GM21737 (cell line): ENCODE measurements around the gene VARS1.
"Not testable (repeated sequence)": the region's sequence is repeated elsewhere in the genome, so short reads cannot be mapped to it uniquely, and the experiment has no call there.

Experiments used
- ATAC-seq: cut with Tn5 transposase; IDR thresholded peaks from one replicate; pipeline ENCODE4 v1.9.1; 2021; ENCODE audit warnings: mild to moderate bottlenecking, moderate library complexity; ENCODE audit not compliant: unreplicated experiment

Gene VARS1

GRCh38 chr6:31795616-31796298 lies at the start of gene VARS1:
TSS of gene VARS1 (minus strand) at chr6:31795752. CDS start at chr6:31795217, 535 bp downstream.
- peak; percentile 81 for ATAC-seq

- no peak for ATAC-seq
These were observed 49.0 kb upstream of the VARS1 start for GRCh38 chr6:31844507-31844906.

GRCh38 chr6:31842053-31842452 lies 46.5 kb upstream of the VARS1 start:
- no peak for ATAC-seq

- not testable (repeated sequence) for ATAC-seq
These were observed 44.2 kb upstream of the VARS1 start for GRCh38 chr6:31839779-31840126.

GRCh38 chr6:31838968-31839367 lies 43.4 kb upstream of the VARS1 start:
- no peak for ATAC-seq

GRCh38 chr6:31838114-31838553 lies 42.6 kb upstream of the VARS1 start:
- not testable (repeated sequence) for ATAC-seq

- ATAC-seq = no peak
These were observed 42.0 kb upstream of the VARS1 start for GRCh38 chr6:31837369-31838113.

GRCh38 chr6:31836474-31837368 lies 41.2 kb upstream of the VARS1 start:
- ATAC-seq = no peak

GRCh38 chr6:31836047-31836473 lies 40.5 kb upstream of the VARS1 start:
- ATAC-seq = no peak

GRCh38 chr6:31834367-31835250 lies 39.1 kb upstream of the VARS1 start:
- ATAC-seq = peak; percentile 42

- no peak for ATAC-seq
These were observed 36.0 kb upstream of the VARS1 start for GRCh38 chr6:31831350-31832215.

GRCh38 chr6:31830886-31831335 lies 35.4 kb upstream of the VARS1 start:
- ATAC-seq = no peak

GRCh38 chr6:31829633-31830283 lies 34.2 kb upstream of the VARS1 start:
- ATAC-seq = no peak

- peak; percentile 57 for ATAC-seq
These were observed 31.9 kb upstream of the VARS1 start, which contains the start of gene HSPA1B for GRCh38 chr6:31827286-31828079. TSS of gene HSPA1B (plus strand) at chr6:31827738. CDS start at chr6:31827951, 213 bp downstream.

GRCh38 chr6:31826793-31827285 lies 31.3 kb upstream of the VARS1 start:
- no peak for ATAC-seq

- ATAC-seq = no peak
These were observed 30.0 kb upstream of the VARS1 start for GRCh38 chr6:31825553-31825952.

- ATAC-seq = not testable (repeated sequence)
These were observed 28.1 kb upstream of the VARS1 start for GRCh38 chr6:31823592-31824196.
